SJSA1 (cell line): ENCODE results near the gene SLC3A2. TPM values are rescaled to one million over a fixed set of nuclear protein-coding genes. Genes with fewer than 3 reads are reported as not detected.

Experiments
- DNase-seq, 2 experiments: peaks; one replicate each; pipeline ENCODE4 v3.0.0-alpha.2; 2015 to 2020; ENCODE audit warnings: low spot score in 2 of 2, low read depth in 1 of 2
- H3K27ac ChIP-seq: fragments of 250-450 bp; sonication (Bioruptor Pico); 2 replicates; pipeline ENCODE4 v1.5.1; 2020; ENCODE audit warnings: mild to moderate bottlenecking, moderate library complexity
- H3K27me3 ChIP-seq: fragments of 250-450 bp; sonication (Bioruptor Pico); replicated peaks from 2 replicates; pipeline ENCODE4 v1.5.1; 2020; ENCODE audit warnings: mild to moderate bottlenecking, moderate library complexity
- H3K36me3 ChIP-seq: fragments of 250-450 bp; sonication (Bioruptor Pico); 2 replicates; pipeline ENCODE4 v1.5.1; 2020; ENCODE audit warnings: mild to moderate bottlenecking
- H3K4me1 ChIP-seq: fragments of 250-450 bp; sonication (Bioruptor Pico); replicated peaks from 2 replicates; pipeline ENCODE4 v1.6.1; 2021; ENCODE audit warnings: mild to moderate bottlenecking
- H3K4me3 ChIP-seq: fragments of 250-450 bp; sonication (Bioruptor Pico); 2 replicates; pipeline ENCODE4 v1.5.1; 2020; ENCODE audit warnings: mild to moderate bottlenecking
- H3K9me3 ChIP-seq: fragments of 250-450 bp; sonication (Bioruptor Pico); replicated peaks from 2 replicates; pipeline ENCODE4 v1.5.1; 2020; ENCODE audit warnings: mild to moderate bottlenecking
- total RNA-seq: library from RNA; depleted of rRNA; stranded (reverse); fragments of >200 nt; shearing (Covaris generic); gene quantifications from 2 replicates; pipeline ENCODE4 v1.2.3, GENCODE V29; 2014

Gene SLC3A2
- total RNA-seq, 1 experiment from 2014 or later, result 452 TPM

GRCh38 chr11:62898027-62898426 lies 17.3 kb downstream of the SLC3A2 start:
- no peak overlapping the region for H3K4me3 ChIP-seq
- no peaks in the 10 kb centered on the region; the same call in 1 of the 2 replicates for H3K9me3 ChIP-seq
- no peak for DNase-seq
- no peaks in the 10 kb centered on the region for H3K4me1 ChIP-seq
- H3K27me3 ChIP-seq, result peaks cover 3% of the 10 kb centered on the region; the same call in 1 of the 2 replicates
- H3K36me3 ChIP-seq, result no peaks in the 10 kb centered on the region
- H3K27ac ChIP-seq, result no peak overlapping the region

- H3K27ac ChIP-seq, result no peak overlapping the region
- H3K36me3 ChIP-seq, result no peaks in the 10 kb centered on the region
- no peak for DNase-seq
- H3K4me1 ChIP-seq, result no peaks in the 10 kb centered on the region
- H3K27me3 ChIP-seq, result peaks cover 6% of the 10 kb centered on the region; the same call in 1 of the 2 replicates
- no peaks in the 10 kb centered on the region; the same call in 1 of the 2 replicates for H3K9me3 ChIP-seq
- no peak overlapping the region for H3K4me3 ChIP-seq
Measured at GRCh38 chr11:62902932-62903331, 22.2 kb downstream of the SLC3A2 start.

GRCh38 chr11:62905296-62905695 lies 24.6 kb downstream of the SLC3A2 start:
- H3K4me1 ChIP-seq, result peaks cover 7% of the 10 kb centered on the region; the same call in 1 of the 2 replicates
- H3K9me3 ChIP-seq, result no peaks in the 10 kb centered on the region; the same call in 1 of the 2 replicates
- no peak overlapping the region for H3K4me3 ChIP-seq
- no peak for DNase-seq
- no peak overlapping the region for H3K27ac ChIP-seq
- H3K36me3 ChIP-seq, result no peaks in the 10 kb centered on the region
- H3K27me3 ChIP-seq, result peaks cover 3% of the 10 kb centered on the region; the same call in 1 of the 2 replicates

GRCh38 chr11:62905927-62906531 lies 25.3 kb downstream of the SLC3A2 start:
- H3K27me3 ChIP-seq, result peaks cover 3% of the 10 kb centered on the region; the same call in 1 of the 2 replicates
- DNase-seq, result peak; percentile 82 to 84
- H3K4me1 ChIP-seq, result peaks cover 7% of the 10 kb centered on the region; the same call in 1 of the 2 replicates
- H3K27ac ChIP-seq, result no peak overlapping the region
- H3K36me3 ChIP-seq, result no peaks in the 10 kb centered on the region
- H3K4me3 ChIP-seq, result no peak overlapping the region
- H3K9me3 ChIP-seq, result no peaks in the 10 kb centered on the region; the same call in 1 of the 2 replicates

- no peak overlapping the region for H3K4me3 ChIP-seq
- H3K27ac ChIP-seq, result no peak overlapping the region
- H3K36me3 ChIP-seq, result no peaks in the 10 kb centered on the region
- no peaks in the 10 kb centered on the region for H3K9me3 ChIP-seq
- H3K27me3 ChIP-seq, result 0 out of 2 replicates have a peak, but pooled peaks cover 3% of the 10 kb centered on the region
- peaks cover 7% of the 10 kb centered on the region; the same call in 1 of the 2 replicates for H3K4me1 ChIP-seq
- no peak for DNase-seq
Measured at GRCh38 chr11:62908468-62909072, 27.9 kb downstream of the SLC3A2 start.

- Histone ChIP-seq H3K4me1 (peaks cover 7% of the 10 kb centered on the region; the same call in 1 of the 2 replicates), H3K36me3 (no peaks in the 10 kb centered on the region), H3K9me3 (no peaks in the 10 kb centered on the region), H3K27me3 (0 out of 2 replicates have a peak, but pooled peaks cover 3% of the 10 kb centered on the region), H3K27ac (no peak overlapping the region), H3K4me3 (no peak overlapping the region)
- peak; percentile 78 to 84 for DNase-seq
Measured at GRCh38 chr11:62909107-62909894, 28.6 kb downstream of the SLC3A2 start.

GRCh38 chr11:62910141-62910882 lies 29.6 kb downstream of the SLC3A2 start:
- Histone ChIP-seq H3K4me3 (no peak overlapping the region), H3K27me3 (peaks cover 5% of the 10 kb centered on the region), H3K27ac (no peak overlapping the region), H3K36me3 (no peaks in the 10 kb centered on the region), H3K4me1 (peaks cover 7% of the 10 kb centered on the region; the same call in 1 of the 2 replicates), H3K9me3 (no peaks in the 10 kb centered on the region)
- DNase-seq, result no peak

- peaks cover 9% of the 10 kb centered on the region for H3K27me3 ChIP-seq
- no peaks in the 10 kb centered on the region for H3K36me3 ChIP-seq
- H3K4me3 ChIP-seq, result no peak overlapping the region
- no peak for DNase-seq
- peaks cover 7% of the 10 kb centered on the region; the same call in 1 of the 2 replicates for H3K4me1 ChIP-seq
- H3K9me3 ChIP-seq, result no peaks in the 10 kb centered on the region
- H3K27ac ChIP-seq, result no peak overlapping the region
Measured at GRCh38 chr11:62911137-62912130, 30.7 kb downstream of the SLC3A2 start.

GRCh38 chr11:62912268-62912667 lies 31.6 kb downstream of the SLC3A2 start:
- H3K36me3 ChIP-seq, result no peaks in the 10 kb centered on the region
- H3K4me3 ChIP-seq, result no peak overlapping the region
- H3K27ac ChIP-seq, result no peak overlapping the region
- peaks cover 9% of the 10 kb centered on the region for H3K27me3 ChIP-seq
- no peak for DNase-seq
- H3K9me3 ChIP-seq, result no peaks in the 10 kb centered on the region
- peaks cover 7% of the 10 kb centered on the region; the same call in 1 of the 2 replicates for H3K4me1 ChIP-seq

- peaks cover 2% of the 10 kb centered on the region; the same call in 1 of the 2 replicates for H3K4me1 ChIP-seq
- H3K9me3 ChIP-seq, result no peaks in the 10 kb centered on the region
- DNase-seq, result no peak
- H3K27ac ChIP-seq, result no peak overlapping the region
- no peak overlapping the region for H3K4me3 ChIP-seq
- peaks cover 16% of the 10 kb centered on the region for H3K27me3 ChIP-seq
- no peaks in the 10 kb centered on the region for H3K36me3 ChIP-seq
Measured at GRCh38 chr11:62914416-62914815, 33.7 kb downstream of the SLC3A2 start.

GRCh38 chr11:62917906-62918502 lies 37.3 kb downstream of the SLC3A2 start:
- H3K27ac ChIP-seq, result no peak overlapping the region
- peaks cover 37% of the 10 kb centered on the region for H3K27me3 ChIP-seq
- H3K4me3 ChIP-seq, result no peak overlapping the region
- no peaks in the 10 kb centered on the region for H3K9me3 ChIP-seq
- H3K36me3 ChIP-seq, result no peaks in the 10 kb centered on the region
- no peaks in the 10 kb centered on the region; the same call in 1 of the 2 replicates for H3K4me1 ChIP-seq
- DNase-seq, result no peak

GRCh38 chr11:62918531-62918930 lies 37.8 kb downstream of the SLC3A2 start:
- no peak for DNase-seq
- Histone ChIP-seq H3K4me3 (no peak overlapping the region), H3K27ac (no peak overlapping the region), H3K4me1 (no peaks in the 10 kb centered on the region; the same call in none of the 2 replicates), H3K36me3 (no peaks in the 10 kb centered on the region), H3K9me3 (no peaks in the 10 kb centered on the region), H3K27me3 (peaks cover 42% of the 10 kb centered on the region)
